GM12891 (cell line): ENCODE results near the gene USP31.

Source experiments
- DNase-seq: peaks from one replicate; pipeline ENCODE4 v3.0.0; 2011; ENCODE audit warnings: low spot score; ENCODE audit not compliant: insufficient read length
- FAIRE-seq: peaks from 2 replicates; lab custom pipeline; 2011; peaks lifted over from hg19 to GRCh38; lab: Jason Lieb, UNC
- PAX5 ChIP-seq: IDR thresholded peaks from 2 replicates; pipeline ENCODE4 v1.6.1; 2011; ENCODE audit warnings: low read length, moderate library complexity, mild to moderate bottlenecking; ENCODE audit not compliant: insufficient read depth, severe bottlenecking
- POLR2A ChIP-seq: IDR thresholded peaks from 2 replicates; pipeline ENCODE4 v1.6.1; 2011; ENCODE audit warnings: low read depth, low read length, control low read depth
- POLR2AphosphoS5 ChIP-seq: IDR thresholded peaks from 2 replicates; pipeline ENCODE4 v1.6.1; 2011; ENCODE audit warnings: low read depth, low read length, control low read depth
- POU2F2 ChIP-seq: IDR thresholded peaks from 2 replicates; pipeline ENCODE4 v1.6.1; 2011; ENCODE audit warnings: low read depth, mild to moderate bottlenecking, control low read depth, low read length, moderate library complexity
- SPI1 ChIP-seq: IDR thresholded peaks from 2 replicates; pipeline ENCODE4 v1.6.1; 2011; ENCODE audit warnings: low read depth, low read length, control low read depth
- TAF1 ChIP-seq: IDR thresholded peaks from 2 replicates; pipeline ENCODE4 v1.6.1; 2011; ENCODE audit warnings: low read depth, low read length, control low read depth

Gene USP31

GRCh38 chr16:23183543-23183862 lies 34.3 kb upstream of the USP31 start:
- TF ChIP-seq POLR2AphosphoS5: no peak
- no peak for TF ChIP-seq POU2F2
- no peak for TF ChIP-seq PAX5
- TF ChIP-seq POLR2A: no peak
- no peak for TF ChIP-seq SPI1
- TF ChIP-seq TAF1: no peak
- no peak for DNase-seq
- no peak for FAIRE-seq

GRCh38 chr16:23182679-23183542 lies 33.7 kb upstream of the USP31 start, which contains the start of gene SCNN1G:
SCNN1G (plus strand) TSS chr16:23182745; CDS start chr16:23186272, 3,527 bp downstream.
- no peak for FAIRE-seq
- peak; percentile 42 for DNase-seq

GRCh38 chr16:23182206-23182678 lies 33.0 kb upstream of the USP31 start:
- peak; percentile 92 for FAIRE-seq
- TF ChIP-seq POLR2AphosphoS5: no peak
- 0 out of 2 replicates have a peak, but pooled peaks have one; percentile 56 for TF ChIP-seq POU2F2
- TF ChIP-seq TAF1: no peak
- no peak for TF ChIP-seq PAX5
- no peak for TF ChIP-seq SPI1
- DNase-seq: peak; percentile 93

More at GRCh38 chr16:23182679-23183542, 33.7 kb upstream of the USP31 start, which contains the start of gene SCNN1G:
- TF ChIP-seq POLR2AphosphoS5: no peak

GRCh38 chr16:23181506-23181905 lies 32.3 kb upstream of the USP31 start:
- DNase-seq: no peak
- no peak for TF ChIP-seq POU2F2
- TF ChIP-seq TAF1: no peak
- no peak for TF ChIP-seq PAX5
- TF ChIP-seq POLR2A: no peak
- no peak for FAIRE-seq

GRCh38 chr16:23175651-23176050 lies 26.4 kb upstream of the USP31 start:
- TF ChIP-seq POU2F2 (no peak), POLR2A (no peak), TAF1 (no peak), POLR2AphosphoS5 (no peak), SPI1 (no peak), PAX5 (no peak)
- FAIRE-seq: no peak
- no peak for DNase-seq

GRCh38 chr16:23174622-23175021 lies 25.4 kb upstream of the USP31 start:
- TF ChIP-seq POU2F2 (no peak), TAF1 (no peak), SPI1 (no peak), PAX5 (no peak), POLR2A (no peak), POLR2AphosphoS5 (no peak)
- FAIRE-seq: no peak
- no peak for DNase-seq

GRCh38 chr16:23172994-23173393 lies 23.7 kb upstream of the USP31 start:
- no peak for TF ChIP-seq TAF1
- no peak for TF ChIP-seq PAX5
- TF ChIP-seq SPI1: no peak
- FAIRE-seq (no peak), DNase-seq (no peak)

GRCh38 chr16:23172583-23172982 lies 23.3 kb upstream of the USP31 start:
- TF ChIP-seq POLR2AphosphoS5 (no peak), POU2F2 (no peak), POLR2A (no peak), PAX5 (no peak), SPI1 (no peak)
- DNase-seq (no peak), FAIRE-seq (no peak)

- FAIRE-seq (no peak), DNase-seq (no peak)
- no peak for TF ChIP-seq POU2F2
- TF ChIP-seq SPI1: no peak
- TF ChIP-seq TAF1: no peak
- no peak for TF ChIP-seq POLR2A
- no peak for TF ChIP-seq PAX5
- no peak for TF ChIP-seq POLR2AphosphoS5
These were observed 15.5 kb upstream of the USP31 start for GRCh38 chr16:23164736-23165135.

- TF ChIP-seq PAX5: no peak
- no peak for TF ChIP-seq POU2F2
- TF ChIP-seq TAF1: no peak
- no peak for TF ChIP-seq POLR2AphosphoS5
- TF ChIP-seq SPI1: no peak
- no peak for TF ChIP-seq POLR2A
- DNase-seq: no peak
- no peak for FAIRE-seq
These were observed 14.7 kb upstream of the USP31 start for GRCh38 chr16:23163921-23164320.
